ENCODE measurements around the gene PPY.
"Not testable (repeated sequence)": the region's sequence is repeated elsewhere in the genome, so short reads cannot be mapped to it uniquely, and the experiment has no call there.

Gene PPY

DNA sequence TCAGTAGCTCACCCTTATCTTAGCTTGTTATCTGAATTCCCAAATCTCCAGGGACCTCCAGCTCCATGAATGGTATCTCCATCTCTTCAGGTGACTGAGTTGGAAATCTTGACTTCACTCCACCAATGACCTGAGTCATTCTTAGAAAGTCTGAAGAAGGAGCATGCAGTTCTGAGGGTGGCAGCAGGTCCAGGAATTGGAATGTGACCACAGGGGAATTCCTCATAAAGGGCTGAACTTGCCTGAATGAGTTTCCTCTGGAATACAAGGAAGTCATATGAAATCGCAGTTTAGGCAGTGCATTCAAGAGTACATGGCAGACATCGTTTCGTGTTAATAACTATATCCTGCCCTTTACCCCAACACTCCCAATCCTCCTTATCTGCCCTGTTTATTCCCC, 24.0 kb upstream of the PPY start:
- FAIRE-seq (peak; percentile 61), DNase-seq (ENCODE audit: low spot score) (no peak)

DNA sequence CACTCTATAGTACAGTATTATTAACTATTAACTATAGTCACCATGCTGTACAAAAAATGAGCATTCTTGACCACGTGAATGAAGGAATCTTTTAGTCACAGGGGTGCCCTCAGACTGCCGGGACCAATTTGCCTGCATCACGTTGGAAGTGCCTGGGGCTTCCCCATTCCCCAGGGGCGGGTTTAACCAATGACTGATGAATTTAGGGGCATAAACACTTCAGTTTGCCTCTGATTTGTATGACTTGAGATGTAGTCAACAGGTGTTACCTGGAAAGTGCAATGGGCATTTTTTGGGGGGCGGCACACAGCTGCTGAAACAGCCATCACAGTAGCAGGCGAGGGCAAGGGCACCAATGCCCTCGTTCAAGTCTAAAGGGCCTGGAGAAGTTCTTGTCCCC, 20.2 kb upstream of the PPY start:
- no peak for DNase-seq (ENCODE audit: low spot score)
- FAIRE-seq: no peak

DNA sequence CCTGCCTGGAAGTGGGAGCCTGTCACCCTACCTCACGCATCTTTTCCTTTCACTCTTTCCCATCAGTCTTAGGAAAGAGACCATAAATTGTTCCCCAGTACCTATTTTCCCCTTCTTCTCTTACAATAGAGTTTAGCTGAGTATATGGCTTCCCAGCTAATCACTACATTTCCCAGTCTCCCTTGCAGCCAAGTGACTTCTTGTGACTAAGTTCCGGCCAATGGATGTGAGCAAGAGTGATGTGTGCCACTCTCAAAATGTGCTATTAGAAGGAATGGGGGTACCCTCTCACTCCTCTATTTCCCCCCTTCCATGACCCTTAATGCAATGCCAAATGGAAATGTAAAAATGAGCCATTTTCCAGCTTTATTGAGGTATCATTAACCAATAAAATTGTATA, 19.7 kb upstream of the PPY start:
- FAIRE-seq: peak; percentile 42
- no peak for DNase-seq (ENCODE audit: low spot score)

DNA sequence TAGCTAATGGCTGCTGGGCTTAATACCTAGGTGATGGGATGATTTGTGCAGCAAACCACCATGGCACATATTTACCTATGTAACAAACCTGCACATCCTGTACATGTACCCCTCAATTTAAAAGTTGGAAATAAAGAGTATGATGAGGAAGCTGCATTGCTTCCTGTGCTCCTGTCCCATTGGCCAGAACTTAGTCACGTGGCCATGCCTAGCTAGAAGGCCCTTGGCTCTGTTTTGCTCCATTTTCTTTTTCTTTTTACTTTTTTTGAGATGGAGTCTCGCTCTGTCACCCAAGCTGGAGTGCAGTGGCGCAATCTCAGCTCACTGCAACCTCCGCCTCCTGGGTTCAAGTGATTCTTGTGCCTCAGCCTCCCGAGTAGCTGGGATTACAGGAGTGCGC, 19.0 kb upstream of the PPY start:
- not testable (repeated sequence) for DNase-seq (ENCODE audit: low spot score)

DNA sequence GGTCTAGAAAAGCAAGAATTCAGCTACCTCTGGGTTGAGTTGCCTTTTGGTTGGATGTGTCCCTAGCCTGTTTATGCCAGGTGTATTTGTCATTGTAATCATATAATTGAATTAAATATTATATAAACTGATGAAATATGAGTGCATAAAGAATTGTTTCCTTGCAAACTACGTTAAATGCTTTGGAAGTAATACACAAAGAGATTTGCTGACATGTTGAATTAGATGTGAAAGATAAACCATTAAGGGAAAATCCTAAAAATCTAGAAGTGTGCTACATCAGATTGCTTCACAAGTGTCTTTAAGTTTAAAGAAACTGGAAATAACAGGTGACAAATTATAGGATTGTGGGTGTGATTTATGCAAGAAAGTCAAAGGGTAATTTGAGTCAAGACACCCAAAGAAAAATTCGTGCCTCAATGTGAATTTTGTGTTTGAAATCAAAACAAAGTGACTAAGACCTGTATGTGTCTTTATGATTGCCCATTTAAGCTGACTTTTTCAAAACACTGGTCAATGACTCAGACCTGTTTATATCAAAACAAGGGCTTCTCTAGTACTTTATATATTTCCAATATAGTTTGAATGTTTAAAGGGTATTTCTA, 16.6 kb upstream of the PPY start:
- DNase-seq (ENCODE audit: low spot score) (no peak), FAIRE-seq (no peak)

More for the DNA sequence above, 19.0 kb upstream of the PPY start:
- not testable (repeated sequence) for FAIRE-seq

DNA sequence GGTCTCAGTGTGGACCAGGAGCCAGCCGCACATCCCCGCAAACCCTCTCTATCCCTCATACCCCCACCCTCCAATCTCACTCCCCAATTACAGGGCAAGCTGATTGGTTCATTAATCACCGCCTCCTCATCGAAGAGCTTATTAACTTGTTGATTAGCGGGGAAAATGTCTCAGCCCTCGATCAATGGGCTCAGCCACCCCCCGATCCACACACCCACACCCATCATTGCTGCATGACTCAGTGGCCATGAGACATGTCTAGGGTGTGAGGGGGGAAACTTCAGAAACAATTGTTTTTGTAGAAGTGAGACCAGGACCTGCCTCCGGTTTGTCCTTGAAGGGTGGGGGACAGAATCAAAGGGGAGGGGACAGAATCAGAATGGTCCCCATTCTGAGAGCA, 13.9 kb upstream of the PPY start:
- DNase-seq (ENCODE audit: low spot score) (peak; percentile 57), FAIRE-seq (no peak)

DNA sequence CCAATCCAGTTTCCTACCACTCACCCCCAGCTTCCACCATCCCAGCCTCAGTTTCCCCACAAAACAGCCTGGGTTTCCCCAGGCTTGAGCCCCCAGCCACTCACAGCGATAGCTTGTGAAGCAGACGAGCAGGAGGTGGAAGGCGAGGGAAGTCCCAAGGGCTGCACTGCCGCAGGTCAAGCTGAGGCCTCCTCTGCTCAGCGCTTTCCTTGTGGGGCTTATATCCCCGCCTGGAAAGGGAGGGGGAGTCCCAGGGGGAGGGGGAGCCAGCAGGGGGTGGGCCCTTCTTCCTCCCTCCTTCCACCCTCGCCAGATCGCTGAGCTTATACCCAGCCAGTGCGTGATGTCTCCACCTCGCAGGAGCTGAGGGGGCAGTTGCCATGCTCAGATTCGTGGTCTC, 11.5 kb upstream of the PPY start, which contains the start of gene PYY:
Gene PYY, minus strand, starts transcription at position 195 of the 400 bp plus-strand sequence. CDS start 457 bp downstream, outside the sequence.
- DNase-seq (ENCODE audit: low spot score) (no peak), FAIRE-seq (peak; percentile 23)

DNA sequence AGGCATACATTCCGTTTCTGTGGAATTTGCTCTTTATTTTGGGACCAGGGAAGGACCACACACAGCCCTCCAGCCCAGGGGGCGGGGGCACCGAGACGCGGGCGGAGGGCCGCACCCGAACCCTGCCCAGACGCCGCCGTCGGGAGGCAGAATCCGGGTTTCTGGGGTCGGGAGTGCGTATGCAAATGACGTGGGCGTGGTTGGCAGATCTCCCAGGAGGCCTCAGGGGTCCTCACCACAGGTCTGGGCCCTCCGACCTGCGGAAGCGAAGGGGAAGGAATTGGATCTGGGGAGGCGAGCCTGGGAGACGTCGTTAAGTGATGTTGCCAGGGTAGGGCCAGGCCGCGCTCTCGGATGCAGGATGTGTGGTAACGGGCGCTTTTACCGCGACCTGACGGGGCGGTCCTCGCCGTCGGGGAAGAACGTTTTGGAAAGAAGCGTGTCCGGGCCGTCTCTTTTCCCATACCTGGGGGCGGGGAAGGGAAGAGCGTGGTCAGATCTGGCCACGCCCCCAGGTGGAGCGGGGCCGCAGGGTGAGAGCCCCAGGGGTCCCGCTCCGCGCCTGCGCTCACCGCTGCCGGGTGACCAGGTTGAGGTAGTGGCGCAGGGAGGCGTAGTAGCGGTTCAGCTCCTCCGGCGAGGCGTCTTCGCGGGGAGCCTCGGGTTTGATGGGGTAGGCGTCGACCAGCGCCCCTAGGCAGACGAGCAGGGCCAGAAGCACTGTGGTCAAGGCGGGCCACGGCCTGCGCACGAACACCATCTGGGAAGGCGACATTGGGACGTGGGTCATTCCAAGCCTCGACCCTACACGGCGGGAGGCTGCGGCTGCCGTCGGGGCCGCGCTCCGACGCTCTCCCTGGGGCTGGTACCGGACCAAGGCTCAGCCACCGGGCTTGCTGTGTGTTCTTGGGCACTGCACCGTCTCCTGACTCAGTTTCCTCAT, 10.7 kb upstream of the PPY start:
- DNase-seq (ENCODE audit: low spot score) (no peak), FAIRE-seq (no peak)

DNA sequence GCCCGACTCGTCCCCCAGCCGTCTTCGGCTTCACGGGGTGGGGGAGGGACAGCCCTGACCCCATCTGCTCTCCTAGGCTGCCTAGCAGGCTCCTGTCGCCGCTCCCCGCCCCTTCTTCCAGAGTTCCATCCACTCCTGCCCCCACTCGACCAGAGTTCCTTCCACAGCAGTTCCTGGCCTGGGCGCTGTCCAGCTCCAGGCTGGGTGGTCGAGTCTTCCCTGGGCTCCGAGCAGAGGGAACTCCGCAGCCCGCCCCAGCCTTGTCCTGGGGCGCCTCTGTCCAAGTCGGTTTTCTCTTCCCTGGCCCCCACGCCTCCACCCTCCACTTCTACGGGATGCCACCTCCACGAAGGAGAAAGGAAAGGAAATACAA, 10.1 kb upstream of the PPY start:
- FAIRE-seq (no peak), DNase-seq (ENCODE audit: low spot score) (no peak)

DNA sequence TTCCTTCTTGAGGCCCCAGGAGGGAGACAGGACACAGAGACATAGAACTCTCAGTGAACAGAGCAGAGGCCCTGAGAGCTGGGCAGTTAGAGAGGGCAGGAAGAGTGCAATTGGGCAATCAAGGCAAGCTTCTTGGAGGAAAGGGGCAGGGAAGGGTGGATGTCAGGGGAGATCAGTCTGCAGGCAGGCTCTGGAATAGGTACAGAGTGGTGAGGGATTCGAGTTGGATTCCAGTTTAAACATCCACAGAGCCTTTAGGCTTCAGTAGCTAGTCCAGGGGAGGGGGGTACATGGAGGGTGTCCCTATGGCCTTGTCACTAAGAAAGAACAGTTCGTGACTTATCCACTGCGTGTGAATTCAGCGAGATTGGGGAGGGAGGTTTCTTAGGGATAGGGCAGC, 9.5 kb upstream of the PPY start:
- FAIRE-seq (no peak), DNase-seq (ENCODE audit: low spot score) (no peak)

DNA sequence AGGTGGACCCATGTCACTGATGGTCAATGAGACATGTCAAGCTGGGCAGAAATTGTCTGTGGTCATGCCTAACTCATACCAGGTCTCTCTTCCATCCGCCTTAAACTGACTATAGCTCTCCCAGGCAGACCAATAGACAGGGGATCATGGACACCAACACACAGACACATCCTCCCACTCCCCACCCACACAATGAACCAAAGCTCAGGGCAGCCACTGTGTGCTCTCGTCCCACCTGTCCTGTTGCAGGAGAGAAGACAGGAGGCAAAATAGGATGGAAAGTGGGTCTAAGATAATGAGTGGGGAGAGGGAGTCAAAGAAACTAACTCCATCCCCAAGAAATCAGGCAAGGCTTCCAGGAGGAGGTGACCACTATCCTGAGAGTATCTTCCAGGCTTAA, 8.3 kb upstream of the PPY start:
- FAIRE-seq (no peak), DNase-seq (ENCODE audit: low spot score) (no peak)

DNA sequence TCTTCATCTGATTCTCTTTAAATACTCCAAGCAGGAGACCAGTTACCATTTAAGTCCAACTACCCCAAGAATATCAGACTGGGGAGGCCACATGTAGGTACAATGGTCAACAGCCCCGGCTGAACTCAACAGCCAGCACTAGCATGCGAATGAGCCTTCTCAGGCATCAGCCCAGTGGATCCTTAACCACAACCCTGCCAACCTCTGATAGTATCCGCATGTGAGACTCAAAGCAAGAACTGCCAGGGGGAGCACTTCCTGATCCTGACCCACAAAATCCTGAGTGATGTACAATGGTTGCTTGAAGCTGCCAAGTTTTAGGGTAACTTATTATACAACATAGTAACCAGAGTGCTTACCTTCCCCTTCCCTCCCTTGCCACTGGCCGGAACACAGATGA, 7.5 kb upstream of the PPY start:
- no peak for FAIRE-seq
- no peak for DNase-seq (ENCODE audit: low spot score)

DNA sequence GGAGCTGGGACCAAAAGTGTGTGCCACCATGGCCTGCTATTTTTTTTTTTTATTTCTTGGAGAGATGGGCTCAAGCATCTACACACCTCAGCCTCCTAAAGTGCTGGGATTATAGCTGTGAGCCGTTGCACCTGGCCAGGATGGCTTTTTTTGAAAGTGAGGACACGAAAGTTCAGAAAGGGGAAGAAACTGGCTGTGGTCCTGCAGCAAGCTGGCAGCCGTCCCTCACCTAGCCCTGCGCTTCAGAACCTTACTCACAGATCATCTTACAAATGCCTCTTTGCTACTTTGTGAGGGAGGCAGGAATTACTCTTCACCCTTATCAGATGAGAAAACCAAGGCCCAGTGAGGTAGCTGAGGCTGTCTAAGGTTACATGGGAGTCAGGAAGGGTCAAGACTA, 4.5 kb upstream of the PPY start:
- FAIRE-seq (no peak), DNase-seq (ENCODE audit: low spot score) (no peak)

DNA sequence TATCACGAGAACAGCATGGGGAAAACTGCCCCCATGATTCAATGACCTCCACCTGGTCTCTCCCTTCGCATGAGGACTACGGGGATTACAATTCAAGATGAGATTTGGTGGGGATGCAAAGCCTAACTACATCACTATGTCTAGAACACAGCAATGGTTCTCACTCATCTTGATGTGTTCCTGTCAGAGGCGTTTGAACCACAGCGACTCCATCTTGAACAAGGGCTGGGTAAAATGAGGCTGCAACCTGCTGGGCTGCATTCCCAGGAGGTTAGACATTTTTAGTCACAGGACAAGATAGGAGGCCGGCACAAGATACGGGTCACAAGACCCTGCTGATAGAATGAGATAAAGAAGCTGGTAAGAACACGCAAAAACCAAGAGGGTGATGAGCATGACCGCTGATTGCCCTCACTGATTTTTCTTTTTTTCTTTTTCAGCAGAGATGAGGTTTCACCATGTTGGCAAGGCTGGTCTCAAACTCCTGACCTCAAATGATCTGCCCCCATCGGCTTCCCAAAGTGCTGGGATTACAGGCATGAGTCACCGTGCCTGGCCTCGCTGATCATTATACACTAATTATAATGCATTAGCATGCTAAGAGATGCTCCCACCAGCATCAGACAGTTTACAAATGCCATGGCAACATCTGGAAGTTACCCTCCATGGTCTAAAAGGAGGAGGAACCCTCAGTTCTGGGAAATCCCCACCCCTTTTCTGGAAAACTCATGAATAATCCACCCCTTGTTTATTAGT, 3.0 kb upstream of the PPY start:
- DNase-seq (ENCODE audit: low spot score) (no peak), FAIRE-seq (no peak)

DNA sequence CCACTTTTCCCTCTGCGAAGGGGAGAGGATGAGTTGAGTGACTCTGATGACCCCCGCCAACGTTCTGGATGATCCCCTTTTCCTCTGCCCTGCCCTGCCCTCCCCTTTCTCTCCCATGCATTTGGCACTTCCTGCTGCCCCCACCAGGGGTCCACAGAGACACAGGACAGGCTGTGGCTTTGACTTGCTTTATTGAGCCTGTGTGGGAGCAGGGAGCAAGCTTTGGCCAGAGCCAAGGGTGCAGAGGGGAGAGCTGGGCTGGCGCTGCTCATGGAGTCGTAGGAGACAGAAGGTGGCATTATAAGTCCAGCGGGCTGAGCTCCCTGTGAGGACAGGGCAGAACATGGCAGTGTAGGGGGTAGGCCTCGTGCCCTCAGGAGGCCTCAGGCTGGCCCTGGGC, 1.6 kb downstream of the PPY start:
- DNase-seq (ENCODE audit: low spot score) (peak; percentile 62), FAIRE-seq (peak; percentile 27)

DNA sequence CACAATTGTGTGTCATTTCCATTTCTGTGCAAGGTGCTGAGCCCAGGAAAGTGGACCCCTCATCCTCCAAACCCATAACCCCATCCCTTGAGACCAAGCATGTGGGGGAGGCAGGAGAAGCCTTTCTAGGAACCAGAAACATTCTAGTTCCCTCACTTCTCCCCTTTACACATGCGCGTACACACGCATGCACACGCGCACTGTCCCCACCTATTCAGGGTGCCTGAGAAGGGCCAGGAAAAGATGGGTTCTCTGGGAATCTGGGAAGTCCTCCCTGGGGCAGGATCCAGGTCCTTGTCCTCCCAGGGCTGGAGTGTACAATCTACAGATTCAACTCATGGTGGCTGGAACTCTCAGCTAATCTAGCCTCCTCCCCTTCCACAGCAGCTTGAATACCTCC, 2.4 kb downstream of the PPY start:
- FAIRE-seq (peak; percentile 70), DNase-seq (ENCODE audit: low spot score) (no peak)

DNA sequence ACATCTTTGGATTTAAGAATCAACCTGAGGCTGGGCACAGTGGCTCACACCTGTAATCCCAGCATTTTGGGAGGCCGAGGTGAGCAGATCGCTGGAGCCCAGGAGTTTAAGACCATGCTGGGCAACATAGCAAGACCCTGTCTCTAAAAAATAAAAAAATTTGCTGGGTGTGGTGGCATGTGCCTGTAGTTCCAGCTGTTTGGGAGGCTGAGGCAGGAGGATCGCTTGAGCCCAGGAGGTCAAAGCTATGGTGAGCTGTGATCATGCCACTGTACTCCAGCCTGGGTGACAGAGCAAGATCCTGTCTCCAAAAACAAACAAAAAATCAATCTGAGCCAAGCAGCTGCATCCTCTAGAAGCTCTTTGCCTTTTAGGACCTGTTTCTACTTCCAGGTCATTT, 2.8 kb downstream of the PPY start:
- DNase-seq (ENCODE audit: low spot score); FAIRE-seq: not testable (repeated sequence)

DNA sequence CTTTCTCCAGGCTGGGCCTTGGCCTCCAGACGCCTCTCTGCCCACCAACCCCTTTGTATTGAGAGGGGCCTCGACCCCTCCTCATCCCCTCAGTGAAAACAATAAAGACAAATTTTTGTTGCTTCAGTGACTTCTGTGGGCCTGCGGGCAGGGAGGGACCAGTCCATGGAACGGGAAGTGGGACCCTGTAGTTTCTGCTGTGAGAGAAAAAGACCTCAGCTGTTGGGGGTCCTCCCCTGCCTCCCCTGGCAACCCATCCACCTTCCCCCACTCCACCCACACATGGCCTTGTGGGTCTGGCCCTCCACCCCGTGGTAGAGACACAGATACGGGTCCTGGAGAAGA, 3.5 kb downstream of the PPY start:
- DNase-seq (ENCODE audit: low spot score) (no peak), FAIRE-seq (no peak)

DNA sequence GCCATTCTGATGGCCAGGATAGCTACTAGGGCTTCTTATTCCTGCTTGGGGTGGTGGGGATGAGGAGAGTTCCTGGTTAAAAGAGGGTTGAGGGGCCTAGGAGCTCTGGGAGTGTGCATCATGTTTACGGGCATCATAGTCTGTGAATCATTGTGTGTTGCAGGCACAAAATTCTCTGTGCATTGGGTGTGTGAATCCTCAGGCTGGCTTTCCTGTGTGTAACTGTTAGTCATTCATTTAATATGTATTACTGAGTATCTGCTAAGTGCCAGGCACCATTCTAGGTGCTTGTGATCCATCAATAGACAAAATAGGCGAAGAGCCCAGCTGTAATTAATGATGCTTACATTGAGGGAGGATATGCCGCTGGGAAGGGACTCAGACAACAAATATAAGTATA, 5.8 kb downstream of the PPY start:
- DNase-seq (ENCODE audit: low spot score) (no peak), FAIRE-seq (no peak)

DNA sequence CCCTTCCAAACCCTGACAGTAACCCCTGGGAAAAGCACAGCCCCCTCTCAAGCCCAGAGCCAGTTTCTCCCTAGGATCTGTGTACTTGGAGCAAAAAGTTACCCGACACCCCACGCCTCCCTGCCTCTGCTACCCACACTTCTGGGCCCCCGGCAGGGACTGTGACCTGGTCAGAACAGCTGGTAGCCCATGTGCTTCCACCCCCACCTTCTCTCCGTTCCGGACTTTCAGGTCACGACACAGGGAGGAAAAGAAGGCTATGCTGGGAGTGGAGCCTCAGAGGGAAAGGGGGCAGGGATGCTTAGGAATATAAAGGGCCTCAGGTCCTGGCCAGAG, 6.4 kb downstream of the PPY start:
- DNase-seq (ENCODE audit: low spot score): no peak
- no peak for FAIRE-seq

DNA sequence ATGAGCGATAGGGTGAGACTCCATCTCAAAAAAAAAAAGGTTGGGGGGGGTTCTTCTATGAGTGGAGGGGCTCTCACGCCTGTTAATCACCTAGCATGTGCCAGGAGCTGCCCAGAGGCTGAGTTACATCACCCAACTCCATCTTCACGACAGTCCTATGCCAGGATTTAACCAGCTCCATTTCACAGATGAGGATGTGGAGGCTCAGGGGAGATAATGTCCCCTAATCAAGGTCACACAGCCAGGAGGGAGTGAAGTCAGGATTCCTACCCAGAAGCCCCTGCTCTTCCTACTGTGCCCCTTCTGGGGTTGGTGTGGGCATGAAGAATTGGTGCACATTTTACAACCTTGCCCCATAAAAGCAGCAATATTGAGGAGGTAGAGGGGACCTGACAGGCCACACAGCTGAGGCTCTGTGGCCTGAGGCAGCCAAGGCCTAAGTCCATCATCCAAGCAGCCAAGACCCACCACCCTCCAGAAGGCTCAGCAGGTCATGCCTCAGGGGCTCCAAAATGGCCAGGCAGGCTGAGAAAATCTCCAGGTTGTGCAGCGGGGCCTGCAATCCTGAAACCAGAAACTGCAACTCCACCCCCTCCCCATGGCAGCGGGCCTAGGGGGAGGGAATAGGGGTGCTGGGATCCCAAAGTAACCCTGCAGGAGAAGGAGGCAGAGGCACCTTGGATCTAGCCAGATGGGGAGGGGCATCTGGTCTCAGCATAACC, 6.9 kb downstream of the PPY start:
- DNase-seq (ENCODE audit: low spot score) (no peak), FAIRE-seq (no peak)

DNA sequence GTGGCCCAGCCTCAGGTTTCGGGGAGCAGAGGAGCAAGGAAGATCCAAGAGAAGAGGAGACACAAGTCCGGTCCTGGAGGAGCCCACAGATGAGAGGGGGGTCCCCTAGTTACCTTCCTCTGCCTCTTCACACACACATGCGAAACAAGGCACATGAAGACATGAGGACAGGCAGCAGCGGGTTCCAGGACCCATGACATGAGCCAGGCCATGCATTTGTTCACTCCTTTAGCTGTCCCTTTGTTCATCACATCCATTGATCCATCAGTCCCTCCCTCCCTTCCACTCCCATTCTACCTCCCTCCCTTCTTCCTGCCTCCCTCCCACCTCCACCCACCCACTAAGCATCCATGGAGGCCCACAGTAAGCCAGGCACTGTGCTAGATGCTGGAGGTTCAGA, 9.4 kb downstream of the PPY start:
- DNase-seq (ENCODE audit: low spot score) (no peak), FAIRE-seq (no peak)

Data from urothelium cell line (cell line).